GM18505 (cell line): ENCODE data around the gene RAD51B.

ENCODE experiments used
- ATAC-seq: cut with Tn5 transposase; IDR thresholded peaks from one replicate; pipeline ENCODE4 v1.9.1; 2021; ENCODE audit not compliant: unreplicated experiment
- POLR2A ChIP-seq: IDR thresholded peaks from 4 replicates; pipeline ENCODE4 v1.6.1; 2011; ENCODE audit warnings: borderline replicate concordance; ENCODE audit not compliant: insufficient read depth, insufficient read length; ENCODE audit errors: extremely low read depth

The RAD51B gene

GRCh38 chr14:68499451-68499850 is 679.9 kb downstream of the RAD51B start:
- ATAC-seq, result no peak
- no peak for TF ChIP-seq POLR2A

- no peak for TF ChIP-seq POLR2A
- ATAC-seq, result no peak
Measured at GRCh38 chr14:68501171-68501570, 681.6 kb downstream of the RAD51B start.

GRCh38 chr14:68501614-68502052 is 682.1 kb downstream of the RAD51B start:
- no peak for ATAC-seq
- no peak for TF ChIP-seq POLR2A

GRCh38 chr14:68502230-68502629 is 682.7 kb downstream of the RAD51B start:
- no peak for TF ChIP-seq POLR2A
- ATAC-seq, result no peak

- no peak for TF ChIP-seq POLR2A
- ATAC-seq, result no peak
Measured at GRCh38 chr14:68503186-68503825, 683.7 kb downstream of the RAD51B start.

- no peak for TF ChIP-seq POLR2A
- ATAC-seq, result no peak
Measured at GRCh38 chr14:68504861-68505260, 685.3 kb downstream of the RAD51B start.

GRCh38 chr14:68506021-68506644 is 686.6 kb downstream of the RAD51B start:
- TF ChIP-seq POLR2A, result no peak
- ATAC-seq, result peak; percentile 8

GRCh38 chr14:68506645-68507419 is 687.3 kb downstream of the RAD51B start:
- peak; percentile 60 for ATAC-seq
- no peak for TF ChIP-seq POLR2A

GRCh38 chr14:68507544-68508081 is 688.0 kb downstream of the RAD51B start:
- peak; percentile 6 for ATAC-seq
- TF ChIP-seq POLR2A, result no peak

GRCh38 chr14:68508581-68508980 is 689.0 kb downstream of the RAD51B start:
- no peak for TF ChIP-seq POLR2A
- no peak for ATAC-seq

GRCh38 chr14:68509188-68509983 is 689.8 kb downstream of the RAD51B start:
- TF ChIP-seq POLR2A, result no peak
- no peak for ATAC-seq

- no peak for TF ChIP-seq POLR2A
- ATAC-seq, result no peak
Measured at GRCh38 chr14:68510201-68511128, 690.9 kb downstream of the RAD51B start.
